Right lobe of liver (tissue), 6 donors: ENCODE results near the gene HNMT. TPM values are rescaled to one million over a fixed set of nuclear protein-coding genes. Genes with fewer than 3 reads are reported as not detected.
A peak's percentile ranks its signal among the peaks of the same experiment; 100 is the strongest.
"Not testable (repeated sequence)": the region's sequence is repeated elsewhere in the genome, so short reads cannot be mapped to it uniquely, and the experiment has no call there.

Source experiments
- ATAC-seq, 4 donors: fragments of 200-7000 bp; cut with Tn5 transposase; one replicate each; pipeline ENCODE4 v1.9.1; 2020; ENCODE audit warnings: mild to moderate bottlenecking in 4 of 4, moderate library complexity in 4 of 4
- DNase-seq, 3 donors: peaks; one replicate each; pipeline ENCODE4 v3.0.0-alpha.2; 2020
- H3K27ac ChIP-seq, 3 donors: fragments of 200-600 bp; one replicate each; pipeline ENCODE4 v1.8.0; 2022
- H3K27me3 ChIP-seq, 2 donors: fragments of 200-600 bp; one replicate each; pipeline ENCODE4 v1.8.0; 2022
- H3K36me3 ChIP-seq, 4 donors: fragments of 200-600 bp; sonication (generic) in 1 of 4; one replicate each; pipeline versions ENCODE4 v1.5.1 to v1.8.0; 2017 to 2022; ENCODE audit warnings: control low read depth in 1 of 4
- H3K4me1 ChIP-seq, 4 donors: fragments of 200-600 bp; sonication (generic) in 1 of 4; one replicate each; pipeline versions ENCODE4 v1.5.1 to v1.8.0; 2017 to 2022; ENCODE audit warnings: control low read depth in 1 of 4
- H3K4me3 ChIP-seq, 3 donors: fragments of 200-600 bp; one replicate each; pipeline ENCODE4 v1.8.0; 2022
- H3K9me3 ChIP-seq, 4 donors: fragments of 200-600 bp; sonication (generic) in 1 of 4; one replicate each; pipeline versions ENCODE4 v1.5.1 to v1.8.0; 2017 to 2022; ENCODE audit warnings: control low read depth in 1 of 4
- CTCF ChIP-seq, 4 donors: fragments of 200-600 bp in 3 of 4; fragments of 450-650 bp in 1 of 4; IDR thresholded peaks; one replicate each; pipeline versions ENCODE4 v1.5.1 to v1.8.0; 2016 to 2022; ENCODE audit warnings: antibody characterized with exemption in 4 of 4, mild to moderate bottlenecking in 2 of 4
- POLR2A ChIP-seq: fragments of 450-650 bp; IDR thresholded peaks from one replicate; pipeline ENCODE4 v1.6.1; 2017; ENCODE audit warnings: antibody characterized with exemption, mild to moderate bottlenecking
- WGBS: methylation state at CpG from one replicate; pipeline ENCODE4 v1.1.6; 2018; ENCODE audit warnings: low coverage, low lambda C conversion rate; ENCODE audit not compliant: insufficient coverage; ENCODE audit errors: missing lambda C conversion rate; 5-methylcytosine and 5-hydroxymethylcytosine counted together
- intact Hi-C, 2 donors: fragments of 100-400 bp; cut with DNase I; formaldehyde crosslinking; loops; one replicate each; pipeline versions ENCODE4 v1.11.2 to v1.14.1; 2022
- total RNA-seq, 6 experiments: library from RNA; depleted of rRNA in 2 of 6; stranded (reverse); fragments of >200 nt in 2 of 6; fragmentation: NEBNext Ultra II Directional in 3 of 6; extraction: Animal tissue kit (Norgen Biotek cat#: 25700) in 3 of 6; gene quantifications; one replicate each; pipeline versions ENCODE4 v1.1.0 to v1.2.4, GENCODE V29; 2016 to 2023
- donor health status: DM: no; HTN: yes; CAD: no.
- donor health status: DM: no; HTN: no; CAD: no.
- donor health status: DM: no; HTN: no; CAD: no.
- donor health status: DM: no; HTN: yes; CAD: no.
- donor health status: DM: no; HTN: yes; CAD: no.

Gene HNMT
- total RNA-seq, 6 experiments from 2014 or later = 47.2 to 101 (median 59.8) TPM

- intact Hi-C loops, H3K27ac ChIP-seq, DNase-seq, H3K4me1 ChIP-seq, H3K9me3 ChIP-seq, H3K27me3 ChIP-seq, H3K4me3 ChIP-seq, H3K36me3 ChIP-seq, ATAC-seq: not testable (repeated sequence)
These were observed 31.9 kb downstream of the HNMT start for GRCh38 chr2:137996158-137996557.

GRCh38 chr2:137997733-137998132 is 33.5 kb downstream of the HNMT start:
- H3K36me3 ChIP-seq = peaks cover 0 to 14% (median 7%) of the 10 kb centered on the region in 4 donors
- WGBS = 93% methylated on average over 4 of the region's 4 CpGs
- intact Hi-C loops = no loop called here
- no peak overlapping the region for H3K4me3 ChIP-seq
- no peaks in the 10 kb centered on the region for H3K4me1 ChIP-seq
- no peak for TF ChIP-seq POLR2A
- TF ChIP-seq CTCF (IDR thresholded peaks at IDR 0.05) = no peak
- DNase-seq (no peak), ATAC-seq (no peak)
- H3K27ac ChIP-seq = no peak overlapping the region
- no peaks in the 10 kb centered on the region for H3K27me3 ChIP-seq
- H3K9me3 ChIP-seq = no peaks in the 10 kb centered on the region

GRCh38 chr2:137998503-137998902 is 34.2 kb downstream of the HNMT start:
- no peak for TF ChIP-seq POLR2A
- no peak for TF ChIP-seq CTCF (IDR thresholded peaks at IDR 0.05)
- H3K27ac ChIP-seq = no peak overlapping the region
- WGBS = 84% methylated on average over 1 of the region's 1 CpG
- DNase-seq (no peak), ATAC-seq (peak in 1 of 4 donors; percentile 26)
- intact Hi-C loops = no loop called here
- H3K4me3 ChIP-seq = no peak overlapping the region
- H3K27me3 ChIP-seq = no peaks in the 10 kb centered on the region
- peaks cover 0 to 19% (median 8%) of the 10 kb centered on the region in 4 donors for H3K36me3 ChIP-seq
- H3K9me3 ChIP-seq = no peaks in the 10 kb centered on the region
- no peaks in the 10 kb centered on the region for H3K4me1 ChIP-seq

GRCh38 chr2:137999273-137999672 is 35.0 kb downstream of the HNMT start:
- ATAC-seq = peak in 1 of 4 donors; percentile 19
- Histone ChIP-seq H3K27me3 (no peaks in the 10 kb centered on the region), H3K4me3 (no peak overlapping the region), H3K9me3 (no peaks in the 10 kb centered on the region), H3K36me3 (peaks cover 0 to 27% (median 10%) of the 10 kb centered on the region in 4 donors), H3K27ac (no peak overlapping the region), H3K4me1 (no peaks in the 10 kb centered on the region)
- WGBS = 56% methylated on average over 1 of the region's 1 CpG
- intact Hi-C loops = no loop called here
- no peak for DNase-seq
- no peak for TF ChIP-seq POLR2A
- no peak for TF ChIP-seq CTCF (IDR thresholded peaks at IDR 0.05)

GRCh38 chr2:138000009-138000408 is 35.7 kb downstream of the HNMT start:
- 70% methylated on average over 1 of the region's 1 CpG for WGBS

More at GRCh38 chr2:138000009-138000408, 35.7 kb downstream of the HNMT start:
- ATAC-seq = peak in 1 of 4 donors; percentile 13
- Histone ChIP-seq H3K36me3 (peaks cover 0 to 33% (median 15%) of the 10 kb centered on the region in 4 donors), H3K4me3 (no peak overlapping the region), H3K27ac (no peak overlapping the region), H3K9me3 (no peaks in the 10 kb centered on the region), H3K4me1 (no peaks in the 10 kb centered on the region), H3K27me3 (no peaks in the 10 kb centered on the region)
- DNase-seq = no peak
- TF ChIP-seq CTCF (IDR thresholded peaks at IDR 0.05) = no peak
- no peak for TF ChIP-seq POLR2A
- intact Hi-C loops = no loop called here
